ENCODE measurements around the gene MTRF1.

- TF ChIP-seq CTCF (IDR thresholded peaks at IDR 0.05; ENCODE audit: insufficient read depth, low read length) (no peak), POLR2AphosphoS5 (IDR thresholded peaks at IDR 0.05; ENCODE audit: low read depth) (no peak)
- TF ChIP-seq, protein P1, sequence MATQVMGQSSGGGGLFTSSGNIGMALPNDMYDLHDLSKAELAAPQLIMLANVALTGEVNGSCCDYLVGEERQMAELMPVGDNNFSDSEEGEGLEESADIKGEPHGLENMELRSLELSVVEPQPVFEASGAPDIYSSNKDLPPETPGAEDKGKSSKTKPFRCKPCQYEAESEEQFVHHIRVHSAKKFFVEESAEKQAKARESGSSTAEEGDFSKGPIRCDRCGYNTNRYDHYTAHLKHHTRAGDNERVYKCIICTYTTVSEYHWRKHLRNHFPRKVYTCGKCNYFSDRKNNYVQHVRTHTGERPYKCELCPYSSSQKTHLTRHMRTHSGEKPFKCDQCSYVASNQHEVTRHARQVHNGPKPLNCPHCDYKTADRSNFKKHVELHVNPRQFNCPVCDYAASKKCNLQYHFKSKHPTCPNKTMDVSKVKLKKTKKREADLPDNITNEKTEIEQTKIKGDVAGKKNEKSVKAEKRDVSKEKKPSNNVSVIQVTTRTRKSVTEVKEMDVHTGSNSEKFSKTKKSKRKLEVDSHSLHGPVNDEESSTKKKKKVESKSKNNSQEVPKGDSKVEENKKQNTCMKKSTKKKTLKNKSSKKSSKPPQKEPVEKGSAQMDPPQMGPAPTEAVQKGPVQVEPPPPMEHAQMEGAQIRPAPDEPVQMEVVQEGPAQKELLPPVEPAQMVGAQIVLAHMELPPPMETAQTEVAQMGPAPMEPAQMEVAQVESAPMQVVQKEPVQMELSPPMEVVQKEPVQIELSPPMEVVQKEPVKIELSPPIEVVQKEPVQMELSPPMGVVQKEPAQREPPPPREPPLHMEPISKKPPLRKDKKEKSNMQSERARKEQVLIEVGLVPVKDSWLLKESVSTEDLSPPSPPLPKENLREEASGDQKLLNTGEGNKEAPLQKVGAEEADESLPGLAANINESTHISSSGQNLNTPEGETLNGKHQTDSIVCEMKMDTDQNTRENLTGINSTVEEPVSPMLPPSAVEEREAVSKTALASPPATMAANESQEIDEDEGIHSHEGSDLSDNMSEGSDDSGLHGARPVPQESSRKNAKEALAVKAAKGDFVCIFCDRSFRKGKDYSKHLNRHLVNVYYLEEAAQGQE (IDR thresholded peaks at IDR 0.05; ENCODE audit: insufficient replicate concordance, low read depth), result no peak
Observed at GRCh38 chr13:41273831-41274441, 10.6 kb upstream of the MTRF1 start.
